Activated CD4-positive, alpha-beta T cell treated with anti-CD3 and anti-CD28 coated beads, Interleukin-2, amount 50 U/mL, for 48 hours (primary cell): ENCODE results near the gene COMMD3.
A peak's percentile ranks its signal among the peaks of the same experiment; 100 is the strongest.
"Not testable (repeated sequence)": the region's sequence is repeated elsewhere in the genome, so short reads cannot be mapped to it uniquely, and the experiment has no call there.

Source experiments
- DNase-seq, 2 experiments: peaks; one replicate each; pipeline ENCODE4 v3.0.0-alpha.2; 2020

Gene COMMD3

DNA sequence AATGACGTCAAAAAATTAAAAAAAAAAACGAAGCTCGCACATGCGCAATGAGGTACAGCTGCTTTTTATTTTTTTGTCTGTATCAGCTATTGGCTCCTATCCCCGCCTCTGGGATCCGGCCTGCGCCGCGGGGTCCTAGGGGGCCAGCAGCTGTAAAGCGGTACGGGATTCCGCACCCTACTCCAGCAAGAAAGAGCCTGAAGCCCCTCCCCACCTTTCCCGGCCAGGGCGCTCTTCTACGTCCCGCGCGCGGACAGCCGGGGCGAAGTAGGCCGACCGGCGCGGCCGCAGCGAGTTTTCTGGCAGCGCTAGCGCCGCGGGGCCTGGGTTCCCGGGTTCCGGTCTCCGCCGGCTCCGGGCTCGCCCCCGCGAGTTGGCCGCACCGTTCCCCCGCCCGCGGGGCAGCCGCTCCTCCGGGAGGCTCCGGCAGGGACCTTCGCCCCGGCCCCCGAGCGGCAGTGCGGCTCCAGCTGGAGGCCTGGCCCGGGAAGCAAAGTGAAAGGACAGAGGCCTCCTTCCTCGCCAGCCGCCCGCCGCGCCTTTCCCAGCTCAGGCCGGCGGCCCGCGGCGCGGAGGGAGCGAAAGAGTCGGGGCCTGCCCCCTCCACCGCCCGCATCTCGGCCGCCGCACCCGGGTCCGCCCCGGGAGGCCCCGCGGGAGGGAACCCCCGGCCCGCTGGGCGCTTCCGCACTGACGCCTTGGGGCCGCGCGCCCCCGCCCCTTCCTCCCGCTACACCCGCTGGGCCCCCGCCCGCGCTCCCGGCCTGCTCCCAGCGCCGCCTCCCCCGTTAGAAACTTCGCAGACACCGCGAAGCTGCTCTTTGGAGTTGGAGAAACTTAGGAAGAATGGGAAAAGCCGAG lies 24.4 kb downstream of the COMMD3 start:
- DNase-seq = peak; percentile 58 to 65

DNA sequence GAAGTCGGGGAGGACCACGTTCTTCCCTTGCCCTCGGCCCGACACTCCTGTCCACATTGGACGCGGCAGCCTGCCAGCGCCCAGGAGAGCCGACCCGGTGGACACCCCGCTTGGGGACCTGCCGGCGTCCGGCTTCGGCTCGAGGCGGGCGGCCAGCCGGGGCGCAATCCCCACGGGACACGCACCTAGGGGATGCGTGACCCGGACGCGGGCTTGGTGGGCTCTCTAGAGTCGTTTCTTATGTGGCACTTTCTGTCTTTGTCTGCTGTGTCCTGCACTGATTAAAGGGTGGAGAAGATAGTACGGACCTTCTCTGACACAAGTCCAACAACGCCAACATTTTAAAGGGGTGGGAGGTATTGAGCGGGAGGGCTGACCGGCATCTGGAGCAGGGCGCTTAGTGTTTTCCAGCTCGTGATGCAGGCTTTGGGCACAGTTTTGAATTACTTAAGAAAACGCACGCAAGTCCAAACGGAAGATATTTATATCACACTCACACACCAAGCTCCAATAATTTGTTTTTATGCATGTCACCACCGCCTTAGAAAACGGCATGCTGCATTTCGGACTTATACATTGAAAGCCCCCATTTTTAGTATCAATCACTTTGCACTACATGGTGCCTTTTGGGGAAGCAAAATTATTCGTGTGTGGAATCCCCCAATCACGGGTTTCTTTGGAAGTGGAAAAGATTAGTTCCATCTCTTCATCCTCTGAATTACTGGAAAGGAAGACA lies 25.2 kb downstream of the COMMD3 start:
- DNase-seq = no peak

- no peak for DNase-seq
Measured at GRCh38 chr10:22341926-22342196, 25.7 kb downstream of the COMMD3 start.

GRCh38 chr10:22342421-22342820 lies 26.2 kb downstream of the COMMD3 start:
- no peak for DNase-seq

GRCh38 chr10:22343731-22344130 lies 27.5 kb downstream of the COMMD3 start:
- no peak for DNase-seq

GRCh38 chr10:22344249-22344648 lies 28.1 kb downstream of the COMMD3 start:
- DNase-seq = no peak

GRCh38 chr10:22344781-22345300 lies 28.7 kb downstream of the COMMD3 start:
- DNase-seq = no peak

DNA sequence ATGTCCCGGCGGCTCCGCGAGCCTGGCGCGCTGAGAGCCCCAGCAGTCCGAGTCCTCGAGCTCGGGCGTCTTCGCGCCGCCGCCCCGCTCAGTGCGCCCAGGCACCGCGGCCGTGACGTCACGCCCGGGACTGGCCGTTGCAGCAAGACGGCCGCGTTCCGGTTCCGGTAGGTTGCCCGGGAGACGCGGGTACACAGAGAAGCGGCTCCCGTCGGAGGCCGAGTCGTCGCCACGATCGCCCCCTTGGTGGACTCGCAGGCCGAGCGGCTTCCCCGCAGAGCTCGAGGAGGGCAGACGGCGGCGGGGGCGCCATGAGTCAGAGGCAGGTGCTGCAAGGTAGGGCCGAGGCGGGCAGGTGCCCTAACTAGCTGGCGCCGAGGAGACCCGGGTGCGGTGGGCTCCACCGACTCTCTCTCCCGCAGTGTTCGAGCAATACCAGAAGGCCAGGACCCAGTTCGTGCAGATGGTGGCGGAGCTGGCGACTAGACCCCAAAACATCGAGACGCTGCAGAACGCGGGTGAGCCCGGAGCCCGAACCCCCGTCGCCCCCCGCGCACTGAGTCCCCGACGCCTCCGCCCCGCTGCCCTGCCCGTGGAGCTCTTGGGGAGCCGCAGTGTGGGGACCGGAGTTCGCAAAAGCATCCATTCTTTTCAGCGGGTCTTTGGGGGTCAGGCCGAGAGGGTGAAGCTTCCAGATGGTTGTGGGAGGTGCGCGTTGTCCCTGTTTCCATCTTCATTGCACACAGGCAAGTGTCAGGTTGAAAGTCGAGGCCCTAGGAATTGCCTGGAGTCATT lies 29.3 kb downstream of the COMMD3 start, which contains the start of gene SPAG6:
Gene SPAG6, plus strand, starts transcription at position 196 of the 795 bp plus-strand sequence. Its CDS starts 116 bp downstream, at position 312.
- peak; percentile 59 for DNase-seq

DNA sequence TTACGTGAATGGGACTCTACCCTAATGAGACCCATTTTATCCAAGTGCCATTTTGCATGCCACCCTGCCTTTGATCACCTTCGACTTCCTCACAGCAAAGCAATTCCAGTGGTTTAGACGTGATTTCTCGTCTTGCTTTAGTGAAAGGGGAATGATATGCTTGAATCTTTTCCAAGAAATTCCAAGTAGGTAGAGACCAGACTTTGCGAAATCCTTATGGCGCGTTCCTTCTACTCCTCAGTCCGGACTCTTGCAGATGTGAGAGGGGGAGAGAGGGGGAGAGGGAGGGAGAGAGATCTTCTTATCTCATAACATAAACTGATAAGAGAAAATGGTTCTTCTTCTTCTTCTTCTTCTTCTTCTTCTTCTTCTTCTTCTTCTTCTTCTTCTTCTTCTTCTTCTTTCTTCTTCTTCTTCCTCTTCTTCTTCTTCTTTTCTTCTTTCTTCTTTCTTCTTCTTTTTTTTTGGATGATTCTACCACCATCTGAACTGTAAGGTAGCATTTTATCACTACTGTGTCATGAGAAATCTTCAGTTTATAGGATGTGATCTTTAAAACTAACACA lies 30.0 kb downstream of the COMMD3 start:
- no peak for DNase-seq

DNA sequence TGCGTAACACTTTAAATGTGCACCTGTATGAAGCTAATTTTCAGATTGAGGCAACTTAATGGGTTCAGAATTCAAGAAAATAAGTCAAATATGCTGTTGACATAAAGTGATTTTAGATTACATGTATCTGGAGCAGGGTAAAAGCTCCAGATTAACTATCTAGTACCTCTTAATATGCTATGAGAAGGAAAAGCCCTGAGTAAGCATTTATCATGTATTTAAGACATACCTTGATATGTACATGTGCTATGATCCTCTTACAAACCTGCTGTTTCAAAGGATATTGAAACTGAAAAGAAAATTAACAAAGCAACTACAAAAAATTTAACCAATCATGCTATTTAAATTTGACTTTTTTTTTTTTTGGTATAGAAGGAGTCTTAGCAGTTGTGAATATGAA lies 33.6 kb downstream of the COMMD3 start:
- DNase-seq = no peak

DNA sequence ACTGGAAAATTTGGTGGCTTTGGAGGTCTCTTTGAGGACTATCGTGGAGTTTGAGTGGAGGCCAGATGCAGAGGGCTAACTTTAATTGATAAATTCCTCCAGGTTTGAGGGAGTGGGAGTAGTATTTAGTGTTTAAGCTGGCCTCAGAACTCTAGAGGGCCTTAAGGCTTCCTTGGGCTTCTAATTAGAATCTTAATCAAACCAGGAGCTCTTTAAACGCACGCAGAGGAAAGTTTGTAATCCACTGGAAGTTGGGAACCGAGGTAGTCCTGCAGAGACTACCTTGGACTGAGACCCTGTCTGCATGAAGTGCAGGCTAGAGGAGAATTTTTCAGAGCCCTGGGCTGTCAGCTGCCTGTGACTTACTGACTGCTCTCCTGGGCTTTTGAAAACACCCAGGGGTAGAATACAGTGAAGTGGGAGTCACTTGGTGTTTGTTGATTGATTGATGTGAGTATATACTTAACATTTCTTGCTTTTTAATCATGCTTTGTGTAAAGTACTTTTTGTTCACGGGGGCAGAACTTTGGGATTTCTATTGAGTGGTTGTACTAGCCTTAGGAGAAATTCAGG lies 35.0 kb downstream of the COMMD3 start:
- no peak for DNase-seq

DNA sequence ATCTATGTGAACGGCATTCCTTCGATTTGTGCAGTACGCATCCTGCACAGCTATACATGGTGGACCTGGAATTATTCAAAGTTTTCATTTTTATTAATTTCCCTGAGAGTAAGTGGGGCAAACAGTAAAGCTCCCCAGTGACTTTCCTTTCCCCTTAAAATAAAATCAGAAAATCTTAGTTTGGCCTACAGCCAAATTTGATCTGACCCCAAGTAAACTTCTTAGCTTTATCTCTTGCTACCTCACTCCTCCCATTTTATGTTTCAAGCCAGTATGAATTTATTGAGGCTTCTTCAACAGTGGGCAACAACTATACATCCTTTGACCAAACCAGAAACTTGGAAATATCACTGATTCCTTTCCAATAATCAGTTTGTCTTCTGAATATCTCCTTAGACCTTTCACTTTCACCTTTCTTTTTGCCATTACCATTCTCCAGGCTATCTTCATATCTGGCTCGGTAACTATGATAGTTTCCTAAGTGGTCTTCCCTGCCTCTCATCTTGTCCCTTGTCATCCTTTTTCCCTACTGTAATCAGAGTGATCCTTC lies 40.2 kb downstream of the COMMD3 start:
- no peak for DNase-seq

- not testable (repeated sequence) for DNase-seq
Measured at GRCh38 chr10:22357770-22358169, 41.6 kb downstream of the COMMD3 start.

- peak in 1 of 2 experiments; percentile 31 for DNase-seq
Measured at GRCh38 chr10:22363305-22363704, 47.1 kb downstream of the COMMD3 start.

- no peak for DNase-seq
Measured at GRCh38 chr10:22364407-22365140, 48.4 kb downstream of the COMMD3 start.

GRCh38 chr10:22365233-22365632 lies 49.0 kb downstream of the COMMD3 start:
- DNase-seq = no peak

GRCh38 chr10:22365644-22366434 lies 49.7 kb downstream of the COMMD3 start:
- DNase-seq = no peak

DNA sequence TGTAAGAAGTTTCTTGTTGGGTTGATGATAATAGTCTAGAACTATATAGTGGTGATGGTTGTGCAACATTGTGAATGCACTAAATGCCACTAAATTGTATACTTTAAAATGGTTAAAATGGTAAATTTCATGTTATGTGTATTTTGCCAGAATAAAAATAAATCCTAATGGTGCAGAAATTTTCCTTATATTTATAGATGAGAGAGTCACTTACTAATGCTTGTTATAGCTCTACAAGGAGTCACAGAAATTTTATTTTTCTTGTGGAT lies 50.2 kb downstream of the COMMD3 start:
- no peak for DNase-seq

GRCh38 chr10:22366771-22367170 lies 50.6 kb downstream of the COMMD3 start:
- DNase-seq = no peak

DNA sequence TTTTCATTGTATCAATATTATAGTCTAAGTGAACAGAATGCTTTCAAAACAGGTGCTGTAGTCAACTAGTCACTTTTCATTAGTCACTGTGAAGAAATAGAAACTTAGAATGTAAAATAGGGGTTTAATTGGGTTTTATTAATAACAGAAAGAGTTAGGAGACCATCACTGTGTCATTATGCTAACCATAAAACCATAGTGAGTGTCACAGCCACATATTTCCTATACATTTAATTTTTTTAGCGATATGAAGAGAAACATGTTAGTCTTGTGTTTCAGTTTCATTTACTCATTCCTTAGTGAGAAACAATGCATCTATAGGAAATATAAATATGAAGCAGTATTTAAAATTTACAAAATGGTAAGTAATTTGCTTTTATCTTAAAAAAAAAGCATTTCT lies 51.3 kb downstream of the COMMD3 start:
- DNase-seq = no peak

GRCh38 chr10:22368402-22368801 lies 52.2 kb downstream of the COMMD3 start:
- no peak for DNase-seq
